B cell (primary cell): ENCODE measurements around the gene ADAMTS16. TPM values are rescaled to one million over a fixed set of nuclear protein-coding genes. Genes with fewer than 3 reads are reported as not detected.

ENCODE experiments used
- ATAC-seq: fragments of 200-7000 bp; cut with Tn5 transposase; one replicate; pipeline ENCODE4 v1.10.0; 2021; ENCODE audit warnings: low read depth, mild to moderate bottlenecking, moderate number of reproducible peaks, moderate library complexity
- CTCF ChIA-PET: fragments of 350-600 bp; sonication (Branson Sonifier 250); formaldehyde crosslinking; loops from one replicate; lab custom pipeline; 2021; ENCODE audit warnings: antibody characterized with exemption, inconsistent platforms; lab: Charles Lee
- POLR2A ChIA-PET: fragments of 350-600 bp; sonication (Branson Sonifier 250); formaldehyde crosslinking; loops from one replicate; lab custom pipeline; 2021; ENCODE audit warnings: antibody characterized with exemption; lab: Charles Lee
- DNase-seq: peaks from one replicate; pipeline ENCODE4 v3.0.0; 2013
- H2AFZ ChIP-seq: 2 replicates; pipeline ENCODE4 v1.6.1; 2012; ENCODE audit warnings: mild to moderate bottlenecking, low read depth, low read length; ENCODE audit not compliant: insufficient read depth, poor library complexity, severe bottlenecking
- H3K27ac ChIP-seq, 2 donors: 1 replicate in 1 of 2; 2 replicates in 1 of 2; pipeline ENCODE4 v1.5.1; 2012 to 2013; ENCODE audit warnings: low read length in 2 of 2, mild to moderate bottlenecking in 2 of 2, moderate library complexity in 1 of 2
- H3K27me3 ChIP-seq, 4 experiments: fragments of 200-600 bp in 1 of 4; sonication (generic) in 1 of 4; replicated peaks in 1 of 4; 1 replicate in 2 of 4; 2 replicates in 2 of 4; pipeline versions ENCODE4 v1.6.1 to v1.7.0; 2013 to 2016; ENCODE audit warnings: low read length in 3 of 4, mild to moderate bottlenecking in 2 of 4, mixed read lengths in 1 of 4, moderate library complexity in 1 of 4; ENCODE audit not compliant: insufficient read depth in 4 of 4, control insufficient read depth in 3 of 4; ENCODE audit errors: control extremely low read depth in 1 of 4
- H3K36me3 ChIP-seq, 2 experiments: replicated peaks in 1 of 2; 1 replicate in 1 of 2; 2 replicates in 1 of 2; pipeline versions ENCODE4 v1.6.1 to v1.7.1; 2013; ENCODE audit warnings: low read length in 1 of 2; ENCODE audit not compliant: insufficient read depth in 2 of 2, control insufficient read depth in 1 of 2; ENCODE audit errors: control extremely low read depth in 1 of 2, extremely low read depth in 1 of 2
- H3K4me1 ChIP-seq, 2 donors: fragments of 200-600 bp in 1 of 2; sonication (generic) in 1 of 2; 1 replicate in 1 of 2; 2 replicates in 1 of 2; pipeline versions ENCODE4 v1.5.1 to v1.6.1; 2013 to 2017; ENCODE audit warnings: low read length in 2 of 2; ENCODE audit not compliant: control insufficient read depth in 2 of 2, insufficient read depth in 2 of 2
- H3K4me2 ChIP-seq: replicated peaks from 2 replicates; pipeline ENCODE3; 2012; ENCODE audit warnings: mild to moderate bottlenecking, low read depth, low read length; ENCODE audit not compliant: poor library complexity, severe bottlenecking
- H3K4me3 ChIP-seq, 5 experiments: fragments of 200-600 bp in 1 of 5; sonication (generic) in 1 of 5; 1 replicate in 3 of 5; 2 replicates in 2 of 5; pipeline versions ENCODE4 v1.5.1 to v1.7.0; 2011 to 2016; ENCODE audit warnings: low read length in 4 of 5, mild to moderate bottlenecking in 4 of 5, low read depth in 2 of 5, control low read depth in 1 of 5, moderate library complexity in 1 of 5; ENCODE audit not compliant: insufficient read depth in 1 of 5; ENCODE audit errors: control extremely low read depth in 1 of 5, extremely low read depth in 1 of 5
- H3K79me2 ChIP-seq: fragments of 200-600 bp; sonication (generic); one replicate; pipeline ENCODE4 v1.6.0; 2016; ENCODE audit warnings: low read length; ENCODE audit not compliant: control insufficient read depth, insufficient read depth
- H3K9ac ChIP-seq: fragments of 200-600 bp; sonication (generic); 2 replicates; pipeline ENCODE4 v1.6.1; 2017; ENCODE audit warnings: mild to moderate bottlenecking, low read length, moderate library complexity
- H3K9me3 ChIP-seq, 3 donors: one replicate each; pipeline versions ENCODE4 v1.6.1 to v1.7.1; 2013; ENCODE audit warnings: low read length in 2 of 3; ENCODE audit not compliant: control insufficient read depth in 2 of 3, insufficient read depth in 1 of 3; ENCODE audit errors: control extremely low read depth in 1 of 3
- H4K20me1 ChIP-seq: 2 replicates; pipeline ENCODE4 v1.6.0; 2012; ENCODE audit warnings: mild to moderate bottlenecking, low read length; ENCODE audit not compliant: insufficient read depth, control insufficient read depth, poor library complexity, severe bottlenecking
- H3K27ac Mint-ChIP-seq: one replicate; pipeline ENCODE4 v1.8.0; 2021; ENCODE audit warnings: mixed read lengths
- H3K27me3 Mint-ChIP-seq: one replicate; pipeline ENCODE4 v1.8.0; 2021; ENCODE audit warnings: mixed read lengths
- H3K4me1 Mint-ChIP-seq: one replicate; pipeline ENCODE4 v1.8.0; 2021; ENCODE audit warnings: mixed read lengths
- H3K4me3 Mint-ChIP-seq: one replicate; pipeline ENCODE4 v1.8.0; 2021; ENCODE audit warnings: mixed read lengths
- H3K9me3 Mint-ChIP-seq: one replicate; pipeline ENCODE4 v1.8.0; 2022; ENCODE audit warnings: mixed read lengths; ENCODE audit not compliant: insufficient read depth
- EZH2 ChIP-seq: IDR thresholded peaks from 2 replicates; pipeline ENCODE4 v1.6.1; 2012; ENCODE audit warnings: borderline replicate concordance, low read depth, mild to moderate bottlenecking, moderate library complexity, low read length; ENCODE audit not compliant: insufficient read depth, poor library complexity, severe bottlenecking
- WGBS: methylation state at CpG from one replicate; pipeline ENCODE4 v1.1.5; 2013; ENCODE audit warnings: missing lambda C conversion rate; ENCODE audit not compliant: insufficient coverage; 5-methylcytosine and 5-hydroxymethylcytosine counted together
- intact Hi-C: fragments of 100-400 bp; cut with micrococcal nuclease; formaldehyde crosslinking; loops from one replicate; pipeline ENCODE4 v1.10.0; 2022
- polyA plus RNA-seq: library from polyadenylated mRNA; depleted of rRNA; stranded (reverse); fragments of >200 nt; gene quantifications from 2 replicates; pipeline ENCODE4 v1.2.3, GENCODE V29; 2012
- total RNA-seq, 2 donors: library from RNA; stranded (reverse); fragments of 120-200 nt in 1 of 2; gene quantifications; 1 replicate in 1 of 2; 2 replicates in 1 of 2; pipeline versions ENCODE4 v1.2.3 to v1.2.4, GENCODE V29; 2013 to 2022
- TF ChIP-seq, protein P1 (sequence below): fragments of 200-600 bp; IDR thresholded peaks from one replicate; pipeline ENCODE4 v1.8.0; 2022; ENCODE audit warnings: antibody characterized with exemption, mild to moderate bottlenecking

The ADAMTS16 gene
- total and polyA plus RNA-seq, 2 donors (not counting 1 experiment from before 2014, with no cell fraction given) = not detected

- no peak overlapping the region for H3K27ac Mint-ChIP-seq
- no peak overlapping the region for H3K9ac ChIP-seq
- no peak for ATAC-seq
- H3K9me3 Mint-ChIP-seq = peaks cover 3% of the 10 kb centered on the region
- H3K27ac ChIP-seq = no peak overlapping the region
- intact Hi-C loops = no loop called here
- no peaks in the 10 kb centered on the region for H3K27me3 ChIP-seq
- no peak for DNase-seq
- H3K4me3 ChIP-seq = no peak overlapping the region
- no peak overlapping the region for H3K4me2 ChIP-seq
- H3K79me2 ChIP-seq = no peaks in the 10 kb centered on the region
- H3K4me3 Mint-ChIP-seq = no peak overlapping the region
- no peaks in the 10 kb centered on the region for H3K27me3 Mint-ChIP-seq
- POLR2A ChIA-PET = no interaction called here
- H2AFZ ChIP-seq = no peak overlapping the region
- no peaks in the 10 kb centered on the region for H3K4me1 ChIP-seq
- no peaks in the 10 kb centered on the region for H3K36me3 ChIP-seq
- TF ChIP-seq, protein P1, sequence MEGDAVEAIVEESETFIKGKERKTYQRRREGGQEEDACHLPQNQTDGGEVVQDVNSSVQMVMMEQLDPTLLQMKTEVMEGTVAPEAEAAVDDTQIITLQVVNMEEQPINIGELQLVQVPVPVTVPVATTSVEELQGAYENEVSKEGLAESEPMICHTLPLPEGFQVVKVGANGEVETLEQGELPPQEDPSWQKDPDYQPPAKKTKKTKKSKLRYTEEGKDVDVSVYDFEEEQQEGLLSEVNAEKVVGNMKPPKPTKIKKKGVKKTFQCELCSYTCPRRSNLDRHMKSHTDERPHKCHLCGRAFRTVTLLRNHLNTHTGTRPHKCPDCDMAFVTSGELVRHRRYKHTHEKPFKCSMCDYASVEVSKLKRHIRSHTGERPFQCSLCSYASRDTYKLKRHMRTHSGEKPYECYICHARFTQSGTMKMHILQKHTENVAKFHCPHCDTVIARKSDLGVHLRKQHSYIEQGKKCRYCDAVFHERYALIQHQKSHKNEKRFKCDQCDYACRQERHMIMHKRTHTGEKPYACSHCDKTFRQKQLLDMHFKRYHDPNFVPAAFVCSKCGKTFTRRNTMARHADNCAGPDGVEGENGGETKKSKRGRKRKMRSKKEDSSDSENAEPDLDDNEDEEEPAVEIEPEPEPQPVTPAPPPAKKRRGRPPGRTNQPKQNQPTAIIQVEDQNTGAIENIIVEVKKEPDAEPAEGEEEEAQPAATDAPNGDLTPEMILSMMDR = no peak
- no peak for TF ChIP-seq EZH2
- no peaks in the 10 kb centered on the region for H3K4me1 Mint-ChIP-seq
- H3K9me3 ChIP-seq = peaks cover 0 to 34% (median 0%) of the 10 kb centered on the region in 3 donors
- H4K20me1 ChIP-seq = no peaks in the 10 kb centered on the region
- CTCF ChIA-PET = no interaction called here
- no CpG with 5 or more reads among the region's 4 CpGs for WGBS
Measured at GRCh38 chr5:5330728-5331452, 190.8 kb downstream of the ADAMTS16 start.

- CTCF ChIA-PET = no interaction called here
Measured at GRCh38 chr5:5331848-5332247, 191.7 kb downstream of the ADAMTS16 start.

More at GRCh38 chr5:5331848-5332247, 191.7 kb downstream of the ADAMTS16 start:
- Histone ChIP-seq H3K27ac (no peak overlapping the region), H3K36me3 (no peaks in the 10 kb centered on the region), H3K79me2 (no peaks in the 10 kb centered on the region), H4K20me1 (no peaks in the 10 kb centered on the region), H3K9me3 (peaks cover 0 to 25% (median 0%) of the 10 kb centered on the region in 3 donors), H2AFZ (no peak overlapping the region), H3K27me3 (no peaks in the 10 kb centered on the region), H3K4me1 (no peaks in the 10 kb centered on the region), H3K9ac (no peak overlapping the region), H3K4me2 (no peak overlapping the region), H3K4me3 (no peak overlapping the region)
- Mint-ChIP-seq H3K4me3 (no peak overlapping the region), H3K4me1 (no peaks in the 10 kb centered on the region), H3K27ac (no peak overlapping the region), H3K27me3 (no peaks in the 10 kb centered on the region), H3K9me3 (peaks cover 3% of the 10 kb centered on the region)
- ATAC-seq (no peak), DNase-seq (no peak)
- POLR2A ChIA-PET = no interaction called here
- TF ChIP-seq, protein P1 = no peak
- no peak for TF ChIP-seq EZH2
- intact Hi-C loops = no loop called here
- WGBS = 91% methylated on average over 5 of the region's 6 CpGs
